AG20443 (cell line): ENCODE measurements around the gene MBNL2.

Experiments used
- DNase-seq: peaks from one replicate; pipeline ENCODE4 v3.0.0; 2012; ENCODE audit warnings: low spot score, mixed read lengths

MBNL2 gene

DNA sequence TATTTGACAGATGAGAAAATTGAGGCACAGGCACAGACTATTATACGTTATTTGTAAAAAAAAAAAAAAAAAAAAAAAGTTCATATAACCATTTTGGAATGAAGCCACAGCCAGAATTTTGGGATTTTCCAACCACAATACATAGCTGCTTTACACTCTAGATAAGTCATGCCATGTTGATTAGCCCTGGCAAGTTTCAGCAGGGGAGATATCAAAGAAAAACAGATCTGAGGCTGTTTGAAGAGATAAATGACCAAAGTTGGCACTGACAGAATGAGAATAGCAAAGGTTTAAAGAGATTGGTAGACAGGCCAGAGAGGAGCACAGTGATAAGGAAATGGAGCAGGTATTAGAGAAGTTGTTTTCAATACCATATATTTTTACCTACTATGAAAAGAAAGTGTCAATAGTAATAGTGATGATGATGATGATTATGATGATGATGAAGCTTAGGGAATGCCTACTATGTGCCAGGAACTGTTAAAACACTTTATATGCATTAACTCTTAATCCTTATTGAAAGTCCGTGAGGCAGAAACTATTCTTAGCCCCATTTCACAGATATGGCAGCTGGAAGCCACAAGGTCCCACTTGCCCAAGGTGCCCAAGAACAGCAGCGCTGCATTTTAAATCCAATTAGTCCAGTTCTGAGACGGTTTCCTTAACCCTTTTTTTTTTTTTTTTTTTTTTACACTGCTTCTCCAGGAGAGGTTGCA is 105.5 kb downstream of the MBNL2 start:
- no peak for DNase-seq

DNA sequence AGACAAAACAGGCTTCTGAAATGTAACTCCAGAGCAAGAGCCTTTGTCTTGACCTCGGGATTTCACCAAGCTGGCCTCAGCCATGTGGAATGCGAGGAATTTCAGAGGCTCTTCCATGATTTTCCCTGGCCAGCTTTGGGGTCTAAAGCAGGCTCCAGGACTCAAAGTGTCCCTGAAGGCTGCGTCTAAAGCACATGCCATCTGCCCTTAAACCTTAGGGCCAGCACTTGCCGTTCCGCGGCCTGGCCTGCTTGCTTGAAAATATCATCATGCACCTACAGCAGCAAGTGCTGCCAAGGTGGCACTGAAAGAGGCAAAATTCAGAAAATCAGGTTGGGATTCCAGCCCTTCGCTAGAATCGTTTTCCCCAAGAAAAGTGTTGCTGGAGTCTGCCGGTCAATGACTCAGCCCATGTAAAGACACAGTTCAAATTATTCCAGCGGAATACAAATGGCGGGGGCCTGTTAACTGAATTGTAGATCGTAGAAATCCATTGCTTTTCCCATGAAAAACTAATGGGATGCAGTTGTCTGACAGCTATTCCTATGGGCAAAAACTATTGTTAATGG is 106.2 kb downstream of the MBNL2 start:
- DNase-seq, result peak; percentile 80

DNA sequence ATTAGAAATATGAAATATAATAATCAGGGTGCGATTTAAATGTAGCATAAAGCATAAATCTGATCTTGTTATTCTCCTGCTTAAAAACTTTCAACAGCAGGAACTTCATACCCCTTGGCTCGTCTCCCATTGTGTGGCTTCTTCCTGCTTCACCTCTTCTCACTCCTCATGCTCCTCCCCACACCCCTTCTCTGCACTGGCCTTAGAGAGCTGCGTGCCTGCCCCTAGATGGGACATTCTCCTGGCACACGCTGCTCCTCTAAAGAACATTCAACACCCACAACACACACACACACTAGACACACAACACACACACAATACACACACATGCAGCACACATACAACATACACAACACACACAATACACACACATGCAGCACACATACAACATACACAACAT is 107.2 kb downstream of the MBNL2 start:
- no peak for DNase-seq

DNA sequence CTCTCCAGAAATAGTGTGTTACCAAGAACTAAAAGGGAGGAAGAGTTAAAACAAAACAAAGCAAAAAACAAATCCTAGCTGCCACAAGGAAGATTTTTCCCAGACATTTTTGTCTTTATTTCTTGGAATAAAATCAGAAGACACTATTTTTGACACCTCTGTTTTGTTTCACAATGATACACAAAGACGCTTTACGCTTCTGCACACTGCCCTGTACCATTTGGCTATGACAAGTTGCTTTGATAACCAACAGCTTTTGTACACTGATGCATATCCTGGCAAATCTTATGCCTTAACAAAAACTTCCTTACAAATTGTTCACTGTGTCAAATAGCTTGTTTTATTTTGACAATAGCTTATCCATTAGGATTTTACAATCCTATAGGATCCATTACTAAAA is 108.3 kb downstream of the MBNL2 start:
- DNase-seq, result no peak

DNA sequence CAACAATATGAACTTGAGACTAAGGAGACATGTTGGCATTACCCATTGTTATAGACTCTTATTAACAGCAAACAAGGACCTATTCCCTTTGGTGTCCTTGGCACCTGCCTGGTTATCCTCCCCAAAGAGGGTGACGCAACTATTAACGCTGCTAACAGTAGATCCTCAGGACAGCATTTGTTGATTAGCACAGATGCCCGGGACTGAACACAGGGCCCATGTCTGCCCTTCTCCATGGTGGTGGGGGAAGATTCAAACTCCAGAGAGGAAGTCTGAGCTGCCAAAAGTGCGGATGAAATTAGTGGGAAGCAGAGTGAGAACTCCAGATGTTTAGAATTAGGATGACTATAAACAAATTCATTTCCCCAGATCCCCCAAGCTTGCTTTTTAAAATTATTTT is 110.6 kb downstream of the MBNL2 start:
- peak; percentile 12 for DNase-seq

DNA sequence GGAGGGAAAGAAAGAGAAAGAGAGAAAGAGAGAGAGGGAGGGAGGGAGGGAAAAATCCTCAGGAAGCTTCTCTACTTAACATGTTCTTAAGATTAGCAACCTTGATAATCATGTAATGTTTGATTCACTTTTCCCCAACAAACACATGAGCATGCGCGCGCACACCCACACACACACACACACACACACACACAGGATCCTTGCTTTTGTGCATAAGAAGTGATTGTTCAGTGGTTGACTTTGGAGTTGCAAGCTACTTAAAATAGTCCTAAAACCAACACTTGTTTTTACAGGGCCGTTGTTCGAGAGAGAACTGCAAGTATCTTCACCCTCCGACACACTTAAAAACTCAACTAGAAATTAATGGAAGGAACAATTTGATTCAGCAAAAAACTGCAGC is 111.8 kb downstream of the MBNL2 start:
- DNase-seq, result no peak

DNA sequence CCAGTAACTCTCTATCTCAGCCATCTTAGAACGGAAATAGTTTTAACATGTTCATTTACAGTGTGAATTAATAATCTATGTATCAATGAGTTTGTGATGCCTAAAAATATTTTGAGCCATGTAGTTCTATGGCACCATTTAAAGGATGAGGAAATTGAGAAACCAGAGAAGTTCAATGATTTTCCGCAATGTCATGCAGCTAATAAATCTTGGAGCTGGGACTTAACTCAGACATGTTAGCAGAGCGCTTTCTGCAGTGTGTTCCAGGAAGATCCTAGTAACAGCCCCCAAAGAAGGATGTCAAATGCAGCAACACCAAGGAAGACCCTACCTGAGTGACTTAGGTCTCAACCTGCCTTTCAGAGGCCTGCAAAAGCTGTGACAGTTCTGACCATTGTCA is 112.6 kb downstream of the MBNL2 start:
- DNase-seq, result no peak

- DNase-seq, result no peak
Observed at GRCh38 chr13:97335488-97336134, 113.5 kb downstream of the MBNL2 start.

- no peak for DNase-seq
Observed at GRCh38 chr13:97337985-97338499, 115.9 kb downstream of the MBNL2 start.

GRCh38 chr13:97338571-97338970 is 116.4 kb downstream of the MBNL2 start:
- no peak for DNase-seq

DNA sequence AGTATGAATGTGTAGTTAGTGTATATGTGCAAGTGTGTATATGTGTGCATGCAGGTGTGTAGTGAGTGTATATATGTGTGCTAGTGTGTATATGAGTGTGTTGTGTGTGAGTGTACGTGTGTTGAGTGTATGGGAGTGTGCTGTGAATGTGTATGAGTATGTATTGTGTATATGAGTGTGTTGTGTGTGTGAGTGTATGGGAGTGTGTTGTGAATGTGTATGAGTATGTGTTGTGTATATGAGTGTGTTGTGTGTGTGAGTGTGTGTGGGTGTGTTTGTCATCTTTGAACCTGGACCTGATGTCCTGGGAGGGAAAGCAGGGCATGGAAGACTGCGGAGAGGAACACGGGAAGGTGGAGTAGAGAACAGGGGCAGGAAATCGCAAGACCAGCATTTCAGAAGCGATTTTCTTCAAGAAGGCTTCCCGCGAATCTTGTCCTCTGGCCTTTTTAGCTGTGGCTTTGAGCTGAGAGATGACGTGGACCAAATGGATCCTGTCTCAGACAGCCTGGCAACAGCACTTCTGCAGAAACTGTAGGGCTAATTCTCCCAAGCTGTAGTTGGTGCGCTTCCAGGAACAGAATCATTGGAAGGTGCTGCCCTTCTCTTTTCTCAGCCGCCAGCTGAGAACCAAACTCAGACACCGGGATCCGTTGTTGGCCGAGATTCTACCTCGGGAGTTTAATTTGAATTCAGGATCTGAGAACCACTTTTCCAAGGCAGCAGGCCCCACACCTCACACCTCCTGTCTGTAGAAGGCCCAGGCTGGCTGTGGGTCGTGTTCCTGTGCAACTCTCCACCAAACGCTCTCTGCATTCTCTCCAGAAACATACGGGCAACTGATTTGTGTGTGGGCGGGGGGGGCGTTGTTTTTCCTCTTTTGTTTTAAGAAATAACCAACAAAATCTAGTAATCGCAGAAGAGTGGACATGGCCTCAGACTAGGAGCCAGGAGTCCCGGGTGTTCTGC is 117.2 kb downstream of the MBNL2 start:
- DNase-seq, result peak; percentile 88

DNA sequence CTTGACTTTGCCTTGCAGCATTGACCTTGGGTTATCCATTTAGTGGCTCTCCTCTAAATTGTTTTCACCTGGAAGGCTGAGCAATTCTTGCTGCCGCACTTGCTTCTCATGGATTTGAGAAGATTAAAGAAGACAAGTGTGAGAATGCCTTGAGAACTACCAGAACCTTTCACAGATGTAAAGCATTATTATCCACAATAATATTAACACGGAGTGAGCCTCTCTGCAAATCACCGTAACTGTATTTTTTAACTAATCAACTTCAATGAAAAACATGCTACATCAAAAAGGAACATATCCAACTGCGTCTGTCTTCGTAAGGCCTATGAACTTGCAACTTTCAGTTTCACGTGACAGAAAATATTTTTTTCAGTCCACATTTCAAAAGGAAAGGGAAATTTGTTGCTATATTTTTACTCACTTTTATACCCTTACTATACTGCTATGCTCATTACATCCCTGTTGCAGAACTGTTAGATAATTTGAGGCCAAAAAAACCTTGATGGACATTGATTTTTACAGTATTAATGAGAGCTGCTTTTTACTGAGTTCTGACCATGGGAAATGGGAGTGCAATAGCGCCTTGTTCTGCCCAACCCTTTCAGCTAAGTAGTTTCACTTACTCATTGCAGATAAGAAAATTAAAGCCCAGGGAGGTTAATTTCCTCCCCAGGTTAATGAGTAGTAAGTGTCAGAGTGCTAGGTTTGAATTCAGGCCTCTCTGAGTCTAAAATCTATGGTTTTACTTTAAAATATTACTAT is 118.0 kb downstream of the MBNL2 start:
- DNase-seq, result no peak

DNA sequence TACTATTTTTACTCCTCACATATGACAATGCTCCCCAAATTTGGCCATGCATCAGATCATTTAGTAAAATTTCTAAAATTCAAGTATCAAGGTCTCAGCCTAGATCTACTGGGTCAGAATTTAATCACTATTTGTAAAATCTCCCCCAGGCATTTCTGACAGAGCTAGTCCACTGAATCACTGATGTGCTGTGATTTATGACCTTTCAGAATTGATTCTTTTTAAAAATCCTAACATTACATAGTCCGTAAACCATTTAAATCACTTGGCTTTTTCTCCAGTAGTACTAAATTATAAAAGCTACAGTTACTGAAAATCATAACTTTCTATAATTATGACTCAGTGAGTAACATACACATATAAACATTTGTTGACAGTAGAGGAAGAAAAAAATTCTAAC is 119.0 kb downstream of the MBNL2 start:
- DNase-seq, result no peak

DNA sequence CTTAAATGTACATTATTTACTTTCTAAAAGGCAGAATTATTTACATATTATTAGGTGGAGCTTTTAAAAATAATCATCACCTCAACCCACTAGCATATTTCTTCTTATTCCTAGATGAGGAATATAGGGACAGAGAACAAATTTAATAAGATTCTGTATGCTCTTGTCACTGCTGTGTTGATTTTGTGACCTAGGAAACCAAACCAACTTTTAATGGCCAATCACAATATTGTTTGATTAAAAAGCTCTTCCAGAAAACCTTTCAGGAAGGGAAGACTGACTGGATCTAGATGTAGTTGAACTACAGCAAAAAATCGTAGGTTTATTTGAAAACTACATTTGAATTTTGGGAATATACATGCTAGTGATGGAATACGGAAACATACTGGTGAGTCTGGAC is 120.0 kb downstream of the MBNL2 start:
- DNase-seq, result no peak

GRCh38 chr13:97342936-97343335 is 120.8 kb downstream of the MBNL2 start:
- DNase-seq, result no peak

GRCh38 chr13:97344265-97345175 is 122.4 kb downstream of the MBNL2 start:
- peak; percentile 55 for DNase-seq

DNA sequence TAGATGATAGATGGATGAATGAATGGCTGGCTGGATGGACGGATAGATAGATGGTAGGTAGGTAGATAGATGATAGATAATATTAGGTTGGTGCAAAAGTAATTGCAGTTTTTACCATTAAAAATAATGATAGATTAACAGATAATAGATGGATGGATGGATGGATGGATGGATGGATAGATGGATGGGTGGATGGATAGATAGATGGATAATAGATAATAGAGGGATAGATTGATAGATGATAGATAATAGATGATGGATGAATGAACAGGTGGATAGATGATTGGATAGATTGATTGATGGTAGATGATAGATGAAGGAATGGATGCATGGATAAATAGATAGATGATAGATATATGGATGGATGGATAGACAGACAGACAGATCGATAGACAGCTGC is 124.0 kb downstream of the MBNL2 start:
- no peak for DNase-seq

DNA sequence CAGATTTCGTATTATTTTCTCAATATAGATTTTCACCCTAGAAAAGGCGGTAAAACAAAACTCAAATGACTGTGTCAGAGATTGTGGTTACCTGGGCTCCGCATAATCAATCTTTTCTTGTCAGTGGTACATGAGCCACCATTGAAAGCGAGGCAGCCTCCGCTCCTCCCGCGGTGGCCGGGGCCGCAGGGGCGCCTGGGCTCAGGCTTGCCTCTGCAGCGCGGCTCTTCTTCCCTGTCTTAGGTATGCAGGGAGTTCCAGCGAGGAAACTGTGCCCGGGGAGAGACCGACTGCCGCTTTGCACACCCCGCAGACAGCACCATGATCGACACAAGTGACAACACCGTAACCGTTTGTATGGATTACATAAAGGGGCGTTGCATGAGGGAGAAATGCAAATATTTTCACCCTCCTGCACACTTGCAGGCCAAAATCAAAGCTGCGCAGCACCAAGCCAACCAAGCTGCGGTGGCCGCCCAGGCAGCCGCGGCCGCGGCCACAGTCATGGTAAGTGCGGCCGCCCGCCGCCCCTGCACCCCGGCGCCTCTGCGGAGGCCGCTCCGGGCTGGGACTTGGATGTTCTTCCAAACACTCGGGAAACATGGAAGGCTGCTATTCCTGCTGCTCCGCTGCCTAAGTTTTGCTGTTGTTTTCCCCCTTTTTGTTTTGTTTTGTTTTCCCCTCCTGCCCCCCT is 124.6 kb downstream of the MBNL2 start:
- no peak for DNase-seq

- no peak for DNase-seq
Observed at GRCh38 chr13:97347255-97347932, 125.3 kb downstream of the MBNL2 start.
